Tibial nerve (tissue), 4 donors: ENCODE results near the gene AK9.
A peak's percentile ranks its signal among the peaks of the same experiment; 100 is the strongest.

Experiments used
- CTCF ChIP-seq, 5 experiments: fragments of 200-600 bp in 3 of 5; fragments of 450-650 bp in 2 of 5; sonication (generic) in 3 of 5; IDR thresholded peaks; one replicate each; pipeline ENCODE4 v1.5.1; 2016 to 2019; ENCODE audit warnings: antibody characterized with exemption in 5 of 5, mild to moderate bottlenecking in 3 of 5, moderate library complexity in 2 of 5
- EP300 ChIP-seq, 2 donors: sonication (generic); formaldehyde crosslinking; IDR thresholded peaks; one replicate each; pipeline ENCODE4 v1.6.1; 2017; ENCODE audit warnings: antibody characterized with exemption in 2 of 2, mild to moderate bottlenecking in 1 of 2
- POLR2A ChIP-seq, 2 donors: fragments of 450-650 bp; IDR thresholded peaks; one replicate each; pipeline ENCODE4 v1.6.1; 2017; ENCODE audit warnings: antibody characterized with exemption in 2 of 2, mild to moderate bottlenecking in 2 of 2, moderate library complexity in 2 of 2

DNA sequence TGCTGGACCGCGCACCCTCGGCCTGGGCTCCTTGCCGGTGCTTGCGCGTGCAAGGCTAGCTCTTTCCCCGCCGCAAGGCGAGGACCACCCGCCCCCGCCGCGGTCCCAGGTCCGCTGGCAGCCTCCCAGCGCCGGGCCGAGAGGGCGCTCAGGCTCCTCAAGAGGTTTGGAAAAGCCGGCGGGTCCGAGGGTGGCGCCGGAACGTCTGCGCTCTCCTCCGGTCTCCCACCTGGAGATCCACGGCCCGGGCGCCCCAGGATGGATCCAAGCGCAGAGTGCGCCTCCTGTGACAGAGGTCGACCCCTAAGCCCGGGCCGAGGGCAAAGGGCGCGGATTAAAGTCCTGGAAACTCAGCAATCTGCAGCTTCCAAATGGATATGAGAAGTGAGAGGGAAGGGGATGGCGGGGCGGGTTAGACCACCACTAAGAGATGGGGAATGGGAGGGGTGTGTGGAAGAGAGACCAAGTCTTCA, 234.9 kb downstream of the AK9 start:
- TF ChIP-seq CTCF (IDR thresholded peaks at IDR 0.05) (peak in 2 of 5 experiments; percentile 6 to 9), POLR2A (IDR thresholded peaks at IDR 0.05) (no peak), EP300 (IDR thresholded peaks at IDR 0.05) (no peak)
